ENCODE measurements around the gene LRP1B.

The LRP1B gene

GRCh38 chr2:140509765-140510164 is 1621.1 kb downstream of the LRP1B start:
- Mint-ChIP-seq H3K27me3 (no peaks in the 10 kb centered on the region), H3K4me3 (no peak overlapping the region), H3K4me1 (no peaks in the 10 kb centered on the region), H3K36me3 (no peaks in the 10 kb centered on the region), H3K9me3 (no peaks in the 10 kb centered on the region), H3K27ac (no peak overlapping the region)
- DNase-seq (ENCODE audit: low spot score in 2 of 2) (no peak), ATAC-seq (ENCODE audit: low read depth) (no peak)

GRCh38 chr2:140508756-140509155 is 1622.1 kb downstream of the LRP1B start:
- no peak overlapping the region for H3K4me3 Mint-ChIP-seq
- H3K4me1 Mint-ChIP-seq, result no peaks in the 10 kb centered on the region
- H3K27me3 Mint-ChIP-seq, result no peaks in the 10 kb centered on the region
- H3K36me3 Mint-ChIP-seq, result no peaks in the 10 kb centered on the region
- H3K9me3 Mint-ChIP-seq, result no peaks in the 10 kb centered on the region
- H3K27ac Mint-ChIP-seq, result no peak overlapping the region
- DNase-seq (ENCODE audit: low spot score in 2 of 2) (no peak), ATAC-seq (ENCODE audit: low read depth) (no peak)

- ATAC-seq (ENCODE audit: low read depth), result no peak
- H3K27ac Mint-ChIP-seq, result no peak overlapping the region
- no peaks in the 10 kb centered on the region for H3K27me3 Mint-ChIP-seq
- no peak overlapping the region for H3K4me3 Mint-ChIP-seq
- H3K36me3 Mint-ChIP-seq, result no peaks in the 10 kb centered on the region
- no peaks in the 10 kb centered on the region for H3K4me1 Mint-ChIP-seq
- H3K9me3 Mint-ChIP-seq, result no peaks in the 10 kb centered on the region
- no peak for DNase-seq (ENCODE audit: low spot score in 2 of 2)
Observed at GRCh38 chr2:140506606-140507005, 1624.2 kb downstream of the LRP1B start.

DNA sequence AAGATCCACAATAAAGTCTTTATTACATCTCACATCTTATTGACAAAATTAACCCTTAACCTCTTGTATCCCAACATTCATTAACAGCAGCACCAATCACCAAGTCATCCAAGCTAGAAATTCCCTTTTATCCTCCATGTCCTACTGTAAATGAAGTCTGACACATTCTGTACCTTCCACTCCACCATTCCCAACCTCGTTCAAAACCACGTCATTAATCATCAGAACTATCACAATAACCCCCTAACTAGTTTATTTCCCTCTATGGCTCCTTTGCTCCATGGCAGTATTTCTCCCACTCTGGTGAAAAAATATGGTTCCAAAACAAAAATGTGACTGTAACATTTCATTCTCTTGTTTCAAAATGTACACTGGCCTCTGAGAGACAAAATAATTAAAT is 1626.2 kb downstream of the LRP1B start:
- Mint-ChIP-seq H3K27ac (no peak overlapping the region), H3K4me1 (no peaks in the 10 kb centered on the region), H3K4me3 (no peak overlapping the region), H3K9me3 (no peaks in the 10 kb centered on the region), H3K27me3 (no peaks in the 10 kb centered on the region), H3K36me3 (no peaks in the 10 kb centered on the region)
- ATAC-seq (ENCODE audit: low read depth) (no peak), DNase-seq (ENCODE audit: low spot score in 2 of 2) (no peak)

DNA sequence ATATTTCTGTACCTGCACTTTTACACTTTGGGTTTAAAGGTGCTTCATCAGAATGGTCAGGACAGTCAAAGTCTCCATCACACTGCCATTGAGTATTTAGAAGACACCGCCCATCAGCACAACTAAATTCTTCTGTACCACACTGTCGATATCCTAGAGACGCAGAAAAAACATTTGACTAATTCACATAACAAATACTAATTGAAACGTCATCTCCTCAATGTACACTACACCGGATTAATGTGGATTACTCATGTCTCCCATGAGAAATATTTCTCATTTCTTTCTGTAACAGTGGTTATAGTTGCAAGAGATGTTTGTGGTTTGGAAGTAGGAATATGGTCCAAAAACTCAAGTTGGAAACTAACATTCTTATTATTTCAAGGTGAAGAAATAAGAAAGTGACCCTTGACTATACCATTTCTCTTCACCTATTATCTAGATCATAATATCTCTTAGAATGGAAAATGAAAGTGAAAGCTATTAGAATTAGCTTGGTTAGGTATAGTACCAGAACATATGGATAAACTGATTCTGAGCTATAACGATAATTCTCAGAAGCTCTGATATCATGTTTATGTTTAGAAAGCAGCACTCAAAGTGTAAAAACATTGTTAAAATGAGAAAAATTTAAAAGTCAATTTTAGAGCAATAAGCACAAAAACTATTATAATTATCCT is 1627.7 kb downstream of the LRP1B start:
- DNase-seq (ENCODE audit: low spot score in 2 of 2) (no peak), ATAC-seq (ENCODE audit: low read depth) (no peak)
- Mint-ChIP-seq H3K27me3 (no peaks in the 10 kb centered on the region), H3K36me3 (no peaks in the 10 kb centered on the region), H3K4me3 (no peak overlapping the region), H3K4me1 (no peaks in the 10 kb centered on the region), H3K27ac (no peak overlapping the region), H3K9me3 (no peaks in the 10 kb centered on the region)

GRCh38 chr2:140498360-140498759 is 1632.5 kb downstream of the LRP1B start:
- DNase-seq (ENCODE audit: low spot score in 2 of 2) (no peak), ATAC-seq (ENCODE audit: low read depth) (no peak)
- Mint-ChIP-seq H3K4me1 (no peaks in the 10 kb centered on the region), H3K9me3 (no peaks in the 10 kb centered on the region), H3K27me3 (no peaks in the 10 kb centered on the region), H3K4me3 (no peak overlapping the region), H3K27ac (no peak overlapping the region), H3K36me3 (no peaks in the 10 kb centered on the region)

DNA sequence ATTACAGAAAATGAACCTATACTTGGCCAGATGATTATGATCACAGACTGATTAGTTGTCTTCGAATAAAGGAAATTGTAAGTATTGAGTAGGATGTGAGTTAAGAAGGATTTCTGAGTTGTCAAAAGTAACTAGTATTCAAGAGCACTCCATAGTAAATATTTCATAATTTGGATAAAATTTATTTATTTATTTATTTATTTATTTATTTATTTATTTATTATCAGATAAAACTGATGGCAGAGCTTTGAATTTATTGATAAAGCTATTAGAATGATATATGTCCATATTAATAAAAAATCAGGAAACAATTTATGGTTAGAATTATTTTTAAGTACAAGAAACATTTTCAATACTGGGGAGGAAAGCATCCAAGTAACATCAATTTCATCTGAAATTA is 1634.1 kb downstream of the LRP1B start:
- Mint-ChIP-seq H3K27ac (no peak overlapping the region), H3K9me3 (no peaks in the 10 kb centered on the region), H3K4me3 (no peak overlapping the region), H3K36me3 (no peaks in the 10 kb centered on the region), H3K27me3 (no peaks in the 10 kb centered on the region), H3K4me1 (no peaks in the 10 kb centered on the region)
- ATAC-seq (ENCODE audit: low read depth), result no peak
- DNase-seq (ENCODE audit: low spot score in 2 of 2), result no peak

- DNase-seq (ENCODE audit: low spot score in 2 of 2) (no peak), ATAC-seq (ENCODE audit: low read depth) (no peak)
- Mint-ChIP-seq H3K4me1 (no peaks in the 10 kb centered on the region), H3K4me3 (no peak overlapping the region), H3K27ac (no peak overlapping the region), H3K36me3 (no peaks in the 10 kb centered on the region), H3K27me3 (no peaks in the 10 kb centered on the region), H3K9me3 (no peaks in the 10 kb centered on the region)
Observed at GRCh38 chr2:140491876-140492275, 1638.9 kb downstream of the LRP1B start.

GRCh38 chr2:140489193-140489592 is 1641.6 kb downstream of the LRP1B start:
- Mint-ChIP-seq H3K4me3 (no peak overlapping the region), H3K27ac (no peak overlapping the region), H3K9me3 (no peaks in the 10 kb centered on the region), H3K36me3 (no peaks in the 10 kb centered on the region), H3K27me3 (no peaks in the 10 kb centered on the region), H3K4me1 (no peaks in the 10 kb centered on the region)
- ATAC-seq (ENCODE audit: low read depth) (no peak), DNase-seq (ENCODE audit: low spot score in 2 of 2) (no peak)

- Mint-ChIP-seq H3K4me1 (no peaks in the 10 kb centered on the region), H3K9me3 (no peaks in the 10 kb centered on the region), H3K36me3 (no peaks in the 10 kb centered on the region), H3K4me3 (no peak overlapping the region), H3K27me3 (no peaks in the 10 kb centered on the region), H3K27ac (no peak overlapping the region)
- DNase-seq (ENCODE audit: low spot score in 2 of 2) (no peak), ATAC-seq (ENCODE audit: low read depth) (no peak)
Observed at GRCh38 chr2:140481136-140481535, 1649.7 kb downstream of the LRP1B start.

DNA sequence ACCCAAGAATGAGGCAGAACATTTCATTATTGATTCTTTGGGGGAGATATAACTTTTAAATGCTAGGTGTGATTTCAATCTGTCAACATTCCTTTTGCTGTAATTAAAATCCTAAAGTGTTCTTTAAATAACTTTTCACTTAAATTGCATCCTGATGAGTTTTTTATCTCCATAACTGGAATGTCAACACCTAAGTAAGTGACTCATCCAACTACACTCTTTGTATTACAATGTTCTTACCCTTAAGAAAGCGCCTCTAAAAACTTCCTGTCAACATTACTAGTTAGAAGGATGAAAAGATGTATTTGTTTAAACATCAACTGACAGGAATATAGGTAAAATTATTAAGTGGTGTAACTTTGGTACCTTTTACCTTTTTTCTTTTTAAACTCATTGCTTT is 1657.0 kb downstream of the LRP1B start:
- DNase-seq (ENCODE audit: low spot score in 2 of 2), result no peak
- Mint-ChIP-seq H3K36me3 (no peaks in the 10 kb centered on the region), H3K9me3 (peaks cover 1% of the 10 kb centered on the region), H3K27me3 (no peaks in the 10 kb centered on the region), H3K27ac (no peak overlapping the region), H3K4me3 (no peak overlapping the region), H3K4me1 (no peaks in the 10 kb centered on the region)
- no peak for ATAC-seq (ENCODE audit: low read depth)

GRCh38 chr2:140472676-140473075 is 1658.1 kb downstream of the LRP1B start:
- no peak overlapping the region for H3K27ac Mint-ChIP-seq
- no peak overlapping the region for H3K4me3 Mint-ChIP-seq
- H3K4me1 Mint-ChIP-seq, result no peaks in the 10 kb centered on the region
- no peaks in the 10 kb centered on the region for H3K36me3 Mint-ChIP-seq
- ATAC-seq (ENCODE audit: low read depth), result no peak
- no peaks in the 10 kb centered on the region for H3K27me3 Mint-ChIP-seq
- DNase-seq (ENCODE audit: low spot score in 2 of 2), result no peak
- peaks cover 2% of the 10 kb centered on the region for H3K9me3 Mint-ChIP-seq

GRCh38 chr2:140465301-140465700 is 1665.5 kb downstream of the LRP1B start:
- ATAC-seq (ENCODE audit: low read depth) (no peak), DNase-seq (ENCODE audit: low spot score in 2 of 2) (no peak)
- H3K27me3 Mint-ChIP-seq, result no peaks in the 10 kb centered on the region
- H3K9me3 Mint-ChIP-seq, result peaks cover 4% of the 10 kb centered on the region
- no peaks in the 10 kb centered on the region for H3K36me3 Mint-ChIP-seq
- no peak overlapping the region for H3K4me3 Mint-ChIP-seq
- H3K27ac Mint-ChIP-seq, result no peak overlapping the region
- H3K4me1 Mint-ChIP-seq, result no peaks in the 10 kb centered on the region

GRCh38 chr2:140462990-140463389 is 1667.8 kb downstream of the LRP1B start:
- Mint-ChIP-seq H3K27ac (no peak overlapping the region), H3K36me3 (no peaks in the 10 kb centered on the region), H3K4me3 (no peak overlapping the region), H3K9me3 (peaks cover 4% of the 10 kb centered on the region), H3K27me3 (no peaks in the 10 kb centered on the region), H3K4me1 (no peaks in the 10 kb centered on the region)
- ATAC-seq (ENCODE audit: low read depth) (no peak), DNase-seq (ENCODE audit: low spot score in 2 of 2) (no peak)

- Mint-ChIP-seq H3K4me1 (no peaks in the 10 kb centered on the region), H3K27me3 (no peaks in the 10 kb centered on the region), H3K27ac (no peak overlapping the region), H3K36me3 (no peaks in the 10 kb centered on the region), H3K4me3 (no peak overlapping the region), H3K9me3 (no peaks in the 10 kb centered on the region)
- DNase-seq (ENCODE audit: low spot score in 2 of 2), result no peak
- ATAC-seq (ENCODE audit: low read depth), result no peak
Observed at GRCh38 chr2:140457483-140457882, 1673.3 kb downstream of the LRP1B start.

All from memory B cell (primary cell).